Aorta (tissue), 5 donors: ENCODE measurements around the gene PROM1. TPM values are rescaled to one million over a fixed set of nuclear protein-coding genes. Genes with fewer than 3 reads are reported as not detected.

Source experiments
- ATAC-seq: fragments of 200-7000 bp; cut with Tn5 transposase; one replicate; pipeline ENCODE4 v1.9.1; 2022; ENCODE audit warnings: moderate library complexity; ENCODE audit not compliant: low FRiP score
- DNase-seq, 2 donors: peaks; one replicate each; pipeline ENCODE4 v3.0.0-alpha.2; 2020
- H3K27ac ChIP-seq, 2 donors: one replicate each; pipeline ENCODE4 v1.5.1; 2013; ENCODE audit warnings: low read length in 2 of 2, mild to moderate bottlenecking in 2 of 2, moderate library complexity in 2 of 2, control low read depth in 1 of 2, inconsistent platforms in 1 of 2, low read depth in 1 of 2
- H3K27me3 ChIP-seq, 2 donors: one replicate each; pipeline ENCODE4 v1.6.1; 2013; ENCODE audit warnings: control low read depth in 1 of 2, low read length in 1 of 2, mild to moderate bottlenecking in 1 of 2, moderate library complexity in 1 of 2; ENCODE audit not compliant: insufficient read depth in 2 of 2, control insufficient read depth in 1 of 2
- H3K36me3 ChIP-seq, 2 donors: one replicate each; pipeline ENCODE4 v1.6.1; 2013; ENCODE audit warnings: control low read depth in 1 of 2, low read length in 1 of 2, mild to moderate bottlenecking in 1 of 2; ENCODE audit not compliant: insufficient read depth in 2 of 2, control insufficient read depth in 1 of 2
- H3K4me1 ChIP-seq, 2 donors: one replicate each; pipeline ENCODE4 v1.6.1; 2013; ENCODE audit warnings: low read length in 2 of 2, control low read depth in 1 of 2, mild to moderate bottlenecking in 1 of 2, moderate library complexity in 1 of 2; ENCODE audit not compliant: insufficient read depth in 2 of 2, control insufficient read depth in 1 of 2
- H3K4me3 ChIP-seq, 2 donors: one replicate each; pipeline ENCODE4 v1.5.1; 2013; ENCODE audit warnings: low read length in 2 of 2, control low read depth in 1 of 2, mild to moderate bottlenecking in 1 of 2
- H3K9me3 ChIP-seq: one replicate; pipeline ENCODE4 v1.6.1; 2013; ENCODE audit warnings: mild to moderate bottlenecking, low read length; ENCODE audit not compliant: control insufficient read depth
- WGBS, 2 donors: extraction: QIAGEN DNeasy Blood & Tissue Kit; methylation state at CpG; one replicate each; pipeline ENCODE4 v1.1.7; 2013; 5-methylcytosine and 5-hydroxymethylcytosine counted together
- intact Hi-C, 2 donors: fragments of 100-400 bp; cut with DNase I; formaldehyde crosslinking; loops; one replicate each; pipeline versions ENCODE4 v1.14.2 to v1.15.0; 2022
- polyA plus RNA-seq, 2 donors: library from polyadenylated mRNA; stranded (reverse); fragments of 200-250 nt; gene quantifications; one replicate each; pipeline ENCODE4 v1.2.3, GENCODE V29; 2013
- total RNA-seq, 2 donors: library from RNA; stranded (reverse); fragmentation: NEBNext Ultra II Directional; extraction: Animal tissue kit (Norgen Biotek cat#: 25700); gene quantifications; one replicate each; pipeline ENCODE4 v1.2.1, GENCODE V29; 2021
- donor health status: healthy with polysubstance abuse.
- donor health status: Bipolar disorder and iron deficiency.
- donor health status: DM: no; HTN: no; CAD: no.
- donor health status: DM: no; HTN: no; CAD: no.
- donor health status: DM: yes; HTN: yes; CAD: no.

Gene PROM1
- total and polyA plus RNA-seq, 4 donors = 4.1 to 28.9 (median 6.2) TPM

GRCh38 chr4:16114546-16114945 is 30.7 kb upstream of the PROM1 start:
- Histone ChIP-seq H3K27me3 (no peaks in the 10 kb centered on the region), H3K9me3 (no peaks in the 10 kb centered on the region), H3K27ac (no peak overlapping the region), H3K4me1 (no peaks in the 10 kb centered on the region), H3K4me3 (no peak overlapping the region), H3K36me3 (no peaks in the 10 kb centered on the region)
- intact Hi-C loops = no loop called here
- no peak for ATAC-seq
- 83 to 88% methylated on average over 6 of the region's 6 CpGs for WGBS, 2 donors
- DNase-seq = no peak

GRCh38 chr4:16113741-16114140 is 29.9 kb upstream of the PROM1 start:
- 87 to 94% methylated on average over 3 of the region's 3 CpGs for WGBS, 2 donors
- no peak for ATAC-seq
- Histone ChIP-seq H3K36me3 (no peaks in the 10 kb centered on the region), H3K9me3 (no peaks in the 10 kb centered on the region), H3K27me3 (no peaks in the 10 kb centered on the region), H3K4me1 (no peaks in the 10 kb centered on the region), H3K4me3 (no peak overlapping the region), H3K27ac (no peak overlapping the region)
- DNase-seq = no peak
- intact Hi-C loops = no loop called here

GRCh38 chr4:16111533-16111932 is 27.7 kb upstream of the PROM1 start:
- no peak overlapping the region for H3K4me3 ChIP-seq
- H3K4me1 ChIP-seq = no peaks in the 10 kb centered on the region
- intact Hi-C loops = no loop called here
- no peaks in the 10 kb centered on the region for H3K36me3 ChIP-seq
- no peak for DNase-seq
- H3K27ac ChIP-seq = no peak overlapping the region
- H3K9me3 ChIP-seq = no peaks in the 10 kb centered on the region
- WGBS, 2 donors = 93 to 95% methylated on average over 5 of the region's 5 CpGs
- no peak for ATAC-seq
- no peaks in the 10 kb centered on the region for H3K27me3 ChIP-seq

GRCh38 chr4:16110661-16111290 is 27.0 kb upstream of the PROM1 start:
- 86 to 91% methylated on average over 3 of the region's 3 CpGs for WGBS, 2 donors
- Histone ChIP-seq H3K27me3 (no peaks in the 10 kb centered on the region), H3K4me1 (no peaks in the 10 kb centered on the region), H3K27ac (no peak overlapping the region), H3K9me3 (no peaks in the 10 kb centered on the region), H3K36me3 (no peaks in the 10 kb centered on the region), H3K4me3 (no peak overlapping the region)
- no peak for DNase-seq
- intact Hi-C loops = no loop called here
- ATAC-seq = no peak

- Histone ChIP-seq H3K27ac (no peak overlapping the region), H3K4me3 (no peak overlapping the region), H3K9me3 (no peaks in the 10 kb centered on the region), H3K36me3 (no peaks in the 10 kb centered on the region), H3K4me1 (no peaks in the 10 kb centered on the region), H3K27me3 (no peaks in the 10 kb centered on the region)
- ATAC-seq (no peak), DNase-seq (no peak)
- intact Hi-C loops = no loop called here
Measured at GRCh38 chr4:16110199-16110598, 26.4 kb upstream of the PROM1 start.

- ATAC-seq = no peak
- DNase-seq = no peak
Measured at GRCh38 chr4:16109256-16109655, 25.4 kb upstream of the PROM1 start.

GRCh38 chr4:16106956-16107355 is 23.1 kb upstream of the PROM1 start:
- no peak for ATAC-seq

More at GRCh38 chr4:16109256-16109655, 25.4 kb upstream of the PROM1 start:
- Histone ChIP-seq H3K4me3 (no peak overlapping the region), H3K9me3 (no peaks in the 10 kb centered on the region), H3K27ac (no peak overlapping the region), H3K27me3 (no peaks in the 10 kb centered on the region), H3K36me3 (no peaks in the 10 kb centered on the region), H3K4me1 (peaks cover 0 to 1% of the 10 kb centered on the region in 2 donors)
- 98% methylated on average over 6 of the region's 6 CpGs for WGBS, 2 donors
- intact Hi-C loops = no loop called here

GRCh38 chr4:16104520-16104919 is 20.7 kb upstream of the PROM1 start:
- peak overlapping the region in 1 of 2 donors; percentile 9 for H3K27ac ChIP-seq
- H3K27me3 ChIP-seq = no peaks in the 10 kb centered on the region
- WGBS, 2 donors = 4 to 11% methylated on average over 2 of the region's 2 CpGs
- intact Hi-C loops = no loop called here
- ATAC-seq = no peak
- DNase-seq = no peak
- no peaks in the 10 kb centered on the region for H3K36me3 ChIP-seq
- H3K4me3 ChIP-seq = no peak overlapping the region
- no peaks in the 10 kb centered on the region for H3K9me3 ChIP-seq
- peaks cover 0 to 5% of the 10 kb centered on the region in 2 donors for H3K4me1 ChIP-seq

More at GRCh38 chr4:16106956-16107355, 23.1 kb upstream of the PROM1 start:
- Histone ChIP-seq H3K36me3 (no peaks in the 10 kb centered on the region), H3K27ac (no peak overlapping the region), H3K27me3 (no peaks in the 10 kb centered on the region), H3K4me1 (peaks cover 0 to 5% of the 10 kb centered on the region in 2 donors), H3K4me3 (no peak overlapping the region), H3K9me3 (no peaks in the 10 kb centered on the region)
- WGBS, 2 donors = 91 to 94% methylated on average over 6 of the region's 6 CpGs
- no peak for DNase-seq
- intact Hi-C loops = no loop called here

- no peak for DNase-seq
- H3K36me3 ChIP-seq = no peaks in the 10 kb centered on the region
- H3K27ac ChIP-seq = no peak overlapping the region
- intact Hi-C loops = no loop called here
- H3K27me3 ChIP-seq = no peaks in the 10 kb centered on the region
- no peak overlapping the region for H3K4me3 ChIP-seq
- H3K9me3 ChIP-seq = no peaks in the 10 kb centered on the region
- ATAC-seq = no peak
- 94 to 97% methylated on average over 7 of the region's 7 CpGs for WGBS, 2 donors
- H3K4me1 ChIP-seq = peaks cover 0 to 5% of the 10 kb centered on the region in 2 donors
Measured at GRCh38 chr4:16102356-16102755, 18.5 kb upstream of the PROM1 start.
